ENCODE data around the gene KLHL36.
"Not testable (repeated sequence)": the region's sequence is repeated elsewhere in the genome, so short reads cannot be mapped to it uniquely, and the experiment has no call there.

The KLHL36 gene

GRCh38 chr16:84617041-84617790, 31.1 kb upstream of the KLHL36 start:
- DNase-seq = no peak

- peak; percentile 96 for DNase-seq
Measured at GRCh38 chr16:84617791-84618580, 30.3 kb upstream of the KLHL36 start, which contains the start of gene COTL1. Gene COTL1 (minus strand): TSS chr16:84618078. CDS start chr16:84617914, 164 bp downstream.

GRCh38 chr16:84618581-84619460, 29.5 kb upstream of the KLHL36 start:
- DNase-seq = no peak

- not testable (repeated sequence) for DNase-seq
Measured at GRCh38 chr16:84620913-84621312, 27.4 kb upstream of the KLHL36 start.

DNA sequence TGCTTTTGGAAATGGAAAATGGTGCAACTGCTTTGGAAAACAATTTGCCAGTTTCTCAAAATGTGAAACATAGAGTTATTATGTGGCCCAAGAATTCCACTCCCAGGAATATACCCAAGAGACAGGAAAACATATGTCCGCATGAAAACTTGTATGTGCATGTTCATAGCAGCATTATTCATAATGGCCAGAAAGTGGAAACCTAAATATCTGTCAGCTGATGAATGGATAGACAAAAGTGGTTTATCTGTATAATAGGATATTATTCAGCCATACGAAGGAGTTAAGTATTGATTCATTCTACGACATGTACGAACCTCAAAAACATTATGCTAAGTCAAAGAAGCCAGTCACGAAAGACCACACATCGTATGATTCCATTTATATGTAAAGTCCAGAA, 22.8 kb upstream of the KLHL36 start:
- no peak for DNase-seq

GRCh38 chr16:84628226-84628731, 20.0 kb upstream of the KLHL36 start:
- peak; percentile 61 for DNase-seq

- DNase-seq = no peak
Measured at GRCh38 chr16:84629580-84629979, 18.7 kb upstream of the KLHL36 start.

DNA sequence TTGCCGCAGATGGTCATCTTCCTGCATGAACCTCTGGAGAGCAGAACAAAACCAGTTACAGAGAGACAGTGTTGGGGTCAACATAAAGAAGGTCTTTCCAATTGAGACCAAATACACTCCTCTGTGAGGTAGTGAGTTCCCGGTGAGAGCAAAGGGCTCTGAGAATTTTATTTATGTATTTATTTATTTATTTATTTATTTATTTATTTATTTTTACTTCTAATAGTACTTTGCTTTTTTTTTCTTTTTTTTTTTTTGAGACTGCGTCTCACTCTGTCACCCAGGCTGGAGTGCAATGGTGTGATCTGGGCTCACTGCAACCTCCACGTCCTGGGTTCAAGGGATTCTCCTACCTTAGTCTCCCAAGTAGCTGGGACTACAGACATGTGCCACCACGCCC, 18.3 kb upstream of the KLHL36 start:
- no peak for DNase-seq

- no peak for DNase-seq
Measured at GRCh38 chr16:84630446-84631152, 17.7 kb upstream of the KLHL36 start.

GRCh38 chr16:84631153-84631466, 17.2 kb upstream of the KLHL36 start:
- DNase-seq = no peak

DNA sequence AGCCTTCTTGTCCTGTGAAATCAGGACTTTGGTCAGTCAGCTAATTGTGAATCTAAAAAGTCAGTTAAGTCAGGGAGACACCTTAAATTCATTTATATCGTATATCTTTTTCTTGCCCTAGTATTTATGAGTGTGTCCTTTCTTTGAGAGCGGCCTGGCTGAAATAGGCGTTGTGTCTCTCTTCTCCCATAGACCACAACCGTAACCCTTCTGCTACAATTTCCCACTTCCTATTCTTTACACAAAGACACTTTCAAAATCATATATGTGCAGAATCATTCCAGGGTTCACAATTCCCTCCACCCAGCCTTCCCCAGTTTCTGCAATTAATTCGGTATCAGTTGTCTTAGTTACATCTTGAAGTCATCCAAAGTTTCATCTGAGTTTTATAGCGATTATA, 16.4 kb upstream of the KLHL36 start:
- DNase-seq = no peak

- not testable (repeated sequence) for DNase-seq
Measured at GRCh38 chr16:84632862-84633261, 15.4 kb upstream of the KLHL36 start.

- peak; percentile 59 for DNase-seq
Measured at GRCh38 chr16:84633622-84634021, 14.7 kb upstream of the KLHL36 start.

DNA sequence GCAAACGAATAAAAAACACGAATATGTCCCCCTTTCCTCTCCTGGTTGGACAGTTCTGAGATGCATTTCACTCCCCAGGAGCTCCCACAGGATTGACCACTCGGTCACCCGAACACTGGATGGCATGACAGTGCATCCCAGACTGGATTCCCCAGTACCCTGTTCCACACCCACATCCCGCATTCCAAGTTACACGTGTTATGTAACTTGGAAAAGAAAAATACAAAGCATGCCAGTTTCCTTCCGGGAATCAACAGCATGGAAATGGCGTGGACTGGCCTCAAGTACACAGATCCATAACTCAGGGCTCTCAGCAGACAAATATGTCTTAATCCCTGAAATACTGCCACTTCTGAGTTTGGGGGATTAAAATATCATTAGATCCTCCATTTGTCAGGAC, 12.6 kb upstream of the KLHL36 start:
- no peak for DNase-seq

DNA sequence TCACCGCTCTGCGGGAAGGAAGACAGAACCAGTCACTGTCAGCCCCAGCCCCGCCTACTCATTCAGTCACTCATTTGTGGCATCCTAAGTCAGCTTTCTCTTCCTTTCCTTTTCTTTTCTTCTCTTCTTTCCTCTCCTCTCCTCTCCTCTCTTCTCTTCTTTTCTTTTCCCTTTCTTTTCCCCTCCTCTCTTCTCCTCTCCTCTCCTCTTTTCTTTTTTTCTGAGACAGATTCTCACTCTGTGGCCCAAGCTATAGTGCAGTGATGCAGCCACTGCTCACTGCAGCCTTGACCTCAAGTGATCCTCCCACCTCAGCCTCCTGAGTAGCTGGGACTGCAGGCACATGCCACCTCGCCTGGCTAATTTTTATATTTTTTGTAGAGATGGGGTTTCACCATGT, 10.6 kb upstream of the KLHL36 start:
- no peak for DNase-seq

DNA sequence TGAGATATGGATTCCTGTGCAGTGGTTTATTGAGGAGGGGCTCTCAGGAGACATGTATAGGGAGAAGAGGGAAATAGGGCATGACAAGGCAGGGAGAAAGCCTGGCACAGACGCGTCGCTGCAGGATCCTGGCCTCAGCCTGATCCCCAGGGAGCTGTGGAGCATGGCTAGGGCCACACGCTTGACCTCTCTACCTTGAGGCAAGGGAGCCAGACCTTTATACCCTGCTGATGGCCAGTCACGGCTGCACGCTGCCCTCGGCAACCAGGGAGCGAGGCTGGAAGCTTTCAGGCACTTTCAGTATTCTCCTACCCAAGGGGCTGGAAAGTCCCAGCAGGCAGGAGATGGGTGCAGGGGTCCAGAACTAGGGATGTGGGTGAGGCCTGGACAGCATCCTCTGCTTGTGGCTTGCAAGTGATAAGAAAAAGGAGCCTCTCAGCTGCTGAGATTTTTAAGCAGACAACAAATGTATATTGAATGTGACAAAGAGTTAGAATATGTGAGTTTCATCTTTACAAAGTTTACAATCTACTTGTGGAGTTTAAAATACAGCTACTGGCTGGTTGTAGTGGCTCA, 10.0 kb upstream of the KLHL36 start:
- no peak for DNase-seq

GRCh38 chr16:84640145-84640544, 8.2 kb upstream of the KLHL36 start:
- DNase-seq = no peak

DNA sequence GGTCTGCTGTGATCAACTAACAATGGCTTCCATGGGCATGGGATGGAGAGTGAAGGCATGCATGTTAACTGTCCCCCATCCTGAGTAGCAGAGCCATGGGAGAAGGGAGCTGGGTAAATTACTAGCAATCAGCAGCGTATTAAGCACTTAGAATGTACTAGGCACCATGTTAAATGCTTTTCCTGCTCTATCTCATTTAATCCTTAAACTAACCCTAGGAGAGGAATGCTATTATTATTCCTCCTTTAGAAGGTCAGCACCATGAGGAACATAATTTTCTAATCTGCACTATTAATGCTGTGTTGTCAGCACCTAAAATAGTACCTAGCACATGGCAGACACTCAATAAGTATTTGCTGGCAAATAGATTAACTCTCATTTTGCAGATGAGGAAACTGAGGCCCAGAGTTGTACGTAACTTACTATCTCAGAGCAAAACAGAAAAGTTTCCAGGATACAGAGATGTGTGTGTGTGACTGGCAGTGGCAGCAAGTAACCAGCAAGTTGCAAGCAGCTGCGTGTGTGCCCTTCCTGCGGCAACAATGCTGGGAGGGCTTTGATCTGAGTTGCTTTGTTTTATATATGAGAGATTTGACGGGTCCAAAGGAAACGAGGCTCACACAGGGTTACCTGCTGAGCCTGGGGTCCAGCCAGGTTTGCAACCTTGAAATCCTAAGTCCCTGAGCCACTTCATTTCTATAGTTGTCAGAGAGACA, 6.5 kb upstream of the KLHL36 start:
- no peak for DNase-seq

DNA sequence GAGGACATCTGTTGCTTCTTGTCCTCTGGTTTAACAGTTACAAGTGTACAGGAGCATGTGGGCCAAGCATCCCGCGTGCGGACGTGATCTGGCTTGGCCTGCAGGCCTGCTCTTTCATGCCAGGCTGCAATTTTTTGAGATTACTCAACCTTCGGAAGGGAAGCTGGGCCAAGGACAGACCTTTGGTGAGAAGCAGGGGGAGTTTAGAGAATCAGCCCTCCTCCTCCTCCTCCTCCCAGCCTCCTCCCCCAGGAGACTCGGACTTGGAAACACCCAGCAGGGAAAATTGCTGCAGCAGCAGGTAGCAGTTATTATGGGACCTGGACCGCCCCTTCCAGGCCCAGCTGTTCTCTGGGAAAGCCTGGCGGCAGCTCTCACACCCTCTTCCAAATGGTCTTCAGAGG, 5.1 kb upstream of the KLHL36 start:
- peak; percentile 85 for DNase-seq

DNA sequence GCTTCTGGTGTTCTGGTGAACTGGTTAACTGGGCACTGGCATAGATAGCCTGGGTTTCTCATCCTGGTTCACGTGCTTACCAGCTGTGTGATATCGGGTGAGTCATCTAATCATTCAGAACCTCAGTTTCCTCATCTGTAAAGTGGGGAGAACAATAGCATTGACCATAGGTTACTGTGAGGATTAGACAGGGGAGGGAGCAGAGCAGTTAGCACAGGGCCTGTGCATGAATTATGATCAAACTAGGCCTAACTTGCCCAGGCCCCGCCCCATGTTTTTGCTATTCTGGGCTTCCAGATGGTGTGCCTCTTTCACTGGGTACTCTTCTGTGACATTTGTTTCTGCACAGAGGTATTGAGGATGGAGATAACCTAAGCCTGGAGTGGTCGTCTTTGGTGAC, 4.6 kb upstream of the KLHL36 start:
- DNase-seq = peak; percentile 79

Data from NCI-H2171 (cell line).